HUES48 (cell line): ENCODE results near the gene ARID3C.

Experiments used
- H3K27ac ChIP-seq: one replicate; pipeline ENCODE4 v1.7.0; 2013; ENCODE audit warnings: low read depth, low read length, inconsistent platforms
- H3K27me3 ChIP-seq: 2 replicates; pipeline ENCODE4 v1.6.1; 2013; ENCODE audit warnings: mild to moderate bottlenecking, low read length; ENCODE audit not compliant: control insufficient read depth, insufficient read depth
- H3K36me3 ChIP-seq: 2 replicates; pipeline ENCODE4 v1.6.1; 2013; ENCODE audit warnings: low read length; ENCODE audit not compliant: control insufficient read depth, insufficient read depth
- H3K4me1 ChIP-seq: 2 replicates; pipeline ENCODE4 v1.6.1; 2013; ENCODE audit warnings: mild to moderate bottlenecking, low read length; ENCODE audit not compliant: control insufficient read depth, insufficient read depth
- H3K4me3 ChIP-seq: 2 replicates; pipeline ENCODE4 v1.5.1; 2013; ENCODE audit warnings: mild to moderate bottlenecking, low read depth, low read length
- H3K9ac ChIP-seq: 2 replicates; pipeline ENCODE4 v1.6.1; 2013; ENCODE audit warnings: mild to moderate bottlenecking, low read depth, low read length, moderate library complexity
- H3K9me3 ChIP-seq: 2 replicates; pipeline ENCODE4 v1.6.1; 2013; ENCODE audit warnings: low read length; ENCODE audit not compliant: control insufficient read depth, insufficient read depth

The ARID3C gene

GRCh38 chr9:34628656-34629490, at the start of gene ARID3C:
ARID3C (minus strand) TSS chr9:34629066; CDS start chr9:34628014, 1,052 bp downstream.
- Histone ChIP-seq H3K4me3 (peak within 1 kb of the TSS; percentile 61), H3K4me1 (peaks cover 3% of the 10 kb centered on the region; the same call in 1 of the 2 replicates), H3K36me3 (no peaks in the 10 kb centered on the region), H3K9ac (no peak within 1 kb of the TSS), H3K9me3 (no peaks in the 10 kb centered on the region), H3K27ac (no peak within 1 kb of the TSS), H3K27me3 (peaks cover 91% of the 10 kb centered on the region)

GRCh38 chr9:34675869-34676268, 47.0 kb upstream of the ARID3C start:
- H3K4me3 ChIP-seq: no peak overlapping the region
- H3K9ac ChIP-seq: no peak overlapping the region
- H3K4me1 ChIP-seq: no peaks in the 10 kb centered on the region
- H3K36me3 ChIP-seq: no peaks in the 10 kb centered on the region
- no peaks in the 10 kb centered on the region for H3K9me3 ChIP-seq
- no peaks in the 10 kb centered on the region for H3K27me3 ChIP-seq
- H3K27ac ChIP-seq: no peak overlapping the region

GRCh38 chr9:34675048-34675714, 46.3 kb upstream of the ARID3C start:
- Histone ChIP-seq H3K9me3 (no peaks in the 10 kb centered on the region), H3K27me3 (no peaks in the 10 kb centered on the region), H3K4me1 (no peaks in the 10 kb centered on the region), H3K27ac (no peak overlapping the region), H3K36me3 (no peaks in the 10 kb centered on the region), H3K9ac (no peak overlapping the region), H3K4me3 (no peak overlapping the region)

GRCh38 chr9:34674440-34674839, 45.6 kb upstream of the ARID3C start:
- Histone ChIP-seq H3K36me3 (no peaks in the 10 kb centered on the region), H3K27me3 (no peaks in the 10 kb centered on the region), H3K4me3 (no peak overlapping the region), H3K9ac (no peak overlapping the region), H3K9me3 (no peaks in the 10 kb centered on the region), H3K4me1 (no peaks in the 10 kb centered on the region), H3K27ac (no peak overlapping the region)

- Histone ChIP-seq H3K9me3 (no peaks in the 10 kb centered on the region), H3K27me3 (no peaks in the 10 kb centered on the region), H3K36me3 (0 out of 2 replicates have a peak, but pooled peaks cover 5% of the 10 kb centered on the region), H3K4me1 (no peaks in the 10 kb centered on the region), H3K4me3 (no peak overlapping the region), H3K27ac (no peak overlapping the region), H3K9ac (no peak overlapping the region)
Measured at GRCh38 chr9:34671307-34671706, 42.4 kb upstream of the ARID3C start.

GRCh38 chr9:34669809-34670562, 41.1 kb upstream of the ARID3C start:
- no peaks in the 10 kb centered on the region for H3K27me3 ChIP-seq
- H3K27ac ChIP-seq: no peak overlapping the region
- 0 out of 2 replicates have a peak, but pooled peaks cover 5% of the 10 kb centered on the region for H3K36me3 ChIP-seq
- H3K9ac ChIP-seq: no peak overlapping the region
- no peaks in the 10 kb centered on the region for H3K9me3 ChIP-seq
- H3K4me1 ChIP-seq: no peaks in the 10 kb centered on the region
- H3K4me3 ChIP-seq: no peak overlapping the region

GRCh38 chr9:34665381-34666250, 36.8 kb upstream of the ARID3C start:
- no peaks in the 10 kb centered on the region; the same call in 1 of the 2 replicates for H3K27me3 ChIP-seq
- peaks cover 6% of the 10 kb centered on the region; the same call in 1 of the 2 replicates for H3K4me1 ChIP-seq
- H3K36me3 ChIP-seq: 0 out of 2 replicates have a peak, but pooled peaks cover 5% of the 10 kb centered on the region
- H3K9ac ChIP-seq: peak overlapping the region; percentile 78
- peak overlapping the region; percentile 86 for H3K4me3 ChIP-seq
- H3K9me3 ChIP-seq: no peaks in the 10 kb centered on the region
- H3K27ac ChIP-seq: peak overlapping the region; percentile 94

GRCh38 chr9:34665067-34665380, 36.2 kb upstream of the ARID3C start:
- H3K4me3 ChIP-seq: peak overlapping the region; percentile 76
- H3K4me1 ChIP-seq: peaks cover 6% of the 10 kb centered on the region; the same call in 1 of the 2 replicates
- H3K36me3 ChIP-seq: 0 out of 2 replicates have a peak, but pooled peaks cover 5% of the 10 kb centered on the region
- no peaks in the 10 kb centered on the region for H3K9me3 ChIP-seq
- no peak overlapping the region for H3K9ac ChIP-seq
- H3K27ac ChIP-seq: peak overlapping the region; percentile 45
- no peaks in the 10 kb centered on the region; the same call in 1 of the 2 replicates for H3K27me3 ChIP-seq

- Histone ChIP-seq H3K4me1 (peaks cover 6% of the 10 kb centered on the region; the same call in 1 of the 2 replicates), H3K9ac (no peak overlapping the region), H3K27me3 (no peaks in the 10 kb centered on the region; the same call in 1 of the 2 replicates), H3K4me3 (peak overlapping the region; percentile 76), H3K27ac (peak overlapping the region; percentile 45), H3K36me3 (0 out of 2 replicates have a peak, but pooled peaks cover 5% of the 10 kb centered on the region), H3K9me3 (no peaks in the 10 kb centered on the region)
Measured at GRCh38 chr9:34664281-34665066, 35.6 kb upstream of the ARID3C start.
